HepG2 (cell line): ENCODE measurements around the gene HOXB2. TPM values are rescaled to one million over a fixed set of nuclear protein-coding genes. Genes with fewer than 3 reads are reported as not detected.

Source experiments
- ARNT ChIP-seq: fragments of 450-650 bp; IDR thresholded peaks from 2 replicates; pipeline ENCODE4 v1.6.1; 2017
- CREBL2 ChIP-seq: sonication (generic); formaldehyde crosslinking; IDR thresholded peaks from 2 replicates; pipeline ENCODE4 v1.8.1; 2023; ENCODE audit warnings: missing genetic modification reagents, mild to moderate bottlenecking, borderline replicate concordance
- GABPB1 ChIP-seq: IDR thresholded peaks from 2 replicates; pipeline ENCODE4 v1.6.1; 2016; ENCODE audit warnings: mild to moderate bottlenecking, missing genetic modification reagents, moderate library complexity, missing compliant biosample characterization
- HNRNPK ChIP-seq: fragments of 200-400 bp; formaldehyde crosslinking; IDR thresholded peaks from 2 replicates; pipeline ENCODE4 v1.6.1; 2018; ENCODE audit warnings: low read length, low read depth, moderate library complexity, mild to moderate bottlenecking; ENCODE audit not compliant: poor library complexity, severe bottlenecking
- MAFF ChIP-seq: IDR thresholded peaks from 2 replicates; pipeline ENCODE4 v1.6.1; 2011; ENCODE audit warnings: low read depth, low read length, improper control_type of control experiment
- MAFK ChIP-seq, 2 experiments: IDR thresholded peaks in 1 of 2; conservative IDR thresholded peaks in 1 of 2; 2 replicates each; pipeline ENCODE4 v1.6.1; 2011; ENCODE audit warnings: improper control_type of control experiment in 2 of 2, low read length in 2 of 2
- MTF2 ChIP-seq: sonication (generic); formaldehyde crosslinking; IDR thresholded peaks from 2 replicates; pipeline ENCODE4 v1.5.0; 2020; ENCODE audit warnings: missing genetic modification reagents, borderline replicate concordance
- NAIF1 ChIP-seq: sonication (generic); formaldehyde crosslinking; IDR thresholded peaks from 2 replicates; pipeline ENCODE4 v1.5.0; 2020; ENCODE audit warnings: mild to moderate bottlenecking, missing genetic modification reagents, borderline replicate concordance
- NONO ChIP-seq, 2 experiments: fragments of 450-650 bp in 1 of 2; sonication (generic) in 1 of 2; formaldehyde crosslinking in 1 of 2; IDR thresholded peaks in 1 of 2; conservative IDR thresholded peaks in 1 of 2; 2 replicates each; pipeline versions ENCODE4 v1.6.1 to v1.8.0; 2017 to 2022; ENCODE audit warnings: mild to moderate bottlenecking in 1 of 2, missing genetic modification reagents in 1 of 2, moderate library complexity in 1 of 2
- PRDM10 ChIP-seq: sonication (generic); formaldehyde crosslinking; IDR thresholded peaks from 2 replicates; pipeline ENCODE4 v1.4.0; 2020; ENCODE audit warnings: low read depth, missing genetic modification reagents
- PREB ChIP-seq: sonication (generic); formaldehyde crosslinking; IDR thresholded peaks from 2 replicates; pipeline ENCODE4 v1.4.0; 2020; ENCODE audit warnings: missing genetic modification reagents
- STAT6 ChIP-seq: sonication (generic); formaldehyde crosslinking; IDR thresholded peaks from 2 replicates; pipeline ENCODE4 v1.4.0; 2020; ENCODE audit warnings: missing genetic modification reagents, mild to moderate bottlenecking, borderline replicate concordance
- TCF7 ChIP-seq: sonication (generic); IDR thresholded peaks from 2 replicates; pipeline ENCODE4 v1.6.1; 2016; ENCODE audit warnings: antibody characterized with exemption, low read depth
- TCF7L2 ChIP-seq: IDR thresholded peaks from 2 replicates; pipeline ENCODE4 v1.6.1; 2011; ENCODE audit warnings: mild to moderate bottlenecking, low read depth, low read length, moderate library complexity
- ZNF143 ChIP-seq: sonication (generic); formaldehyde crosslinking; IDR thresholded peaks from 2 replicates; pipeline ENCODE4 v1.4.0; 2020; ENCODE audit warnings: missing genetic modification reagents
- ZNF224 ChIP-seq: sonication (generic); formaldehyde crosslinking; IDR thresholded peaks from 2 replicates; pipeline ENCODE4 v1.5.0; 2020; ENCODE audit warnings: mild to moderate bottlenecking, missing genetic modification reagents
- ZNF446 ChIP-seq: sonication (generic); formaldehyde crosslinking; IDR thresholded peaks from 2 replicates; pipeline ENCODE4 v1.5.0; 2020; ENCODE audit warnings: mild to moderate bottlenecking, missing genetic modification reagents
- ZNF556 ChIP-seq: sonication (generic); formaldehyde crosslinking; IDR thresholded peaks from 2 replicates; pipeline ENCODE4 v1.4.0; 2020; ENCODE audit warnings: mild to moderate bottlenecking, missing genetic modification reagents, borderline replicate concordance
- ZSCAN5A ChIP-seq: sonication (generic); formaldehyde crosslinking; IDR thresholded peaks from 2 replicates; pipeline ENCODE4 v1.8.0; 2022; ENCODE audit warnings: mild to moderate bottlenecking, missing genetic modification reagents, borderline replicate concordance
- polyA plus RNA-seq, 8 experiments: library from polyadenylated mRNA; depleted of rRNA in 3 of 8; stranded (reverse) in 7 of 8; unstranded in 1 of 8; fragments of >200 nt; fragmentation: Illumina TruSeq in 4 of 8; extraction: Trizol in 4 of 8; gene quantifications; 2 replicates each; pipeline versions ENCODE4 v1.2.1 to v1.2.3, GENCODE V29; 2011 to 2016; ENCODE audit warnings: low read depth in 4 of 8, missing spikeins in 1 of 8, mixed read lengths in 1 of 8; ENCODE audit not compliant: insufficient read depth in 1 of 8
- total RNA-seq, 5 experiments: library from RNA; depleted of rRNA; stranded (reverse); fragments of >200 nt; fragmentation: Illumina TruSeq; extraction: Trizol; gene quantifications; 2 replicates each; pipeline ENCODE4 v1.2.3, GENCODE V29; 2016; ENCODE audit warnings: low read depth in 1 of 5

HOXB2 gene
- total and polyA plus RNA-seq, 2 of the 13 experiments (the other 11 are each of a cell fraction or from before 2014, with no cell fraction given) = not detected

GRCh38 chr17:48568499-48569239 lies 23.8 kb upstream of the HOXB2 start (continued):
- TF ChIP-seq MAFK (conservative IDR thresholded peaks at IDR 0.05 in 1 of 2, IDR thresholded peaks at IDR 0.05 in 1 of 2; ENCODE audit: low read length in 2 of 2) (peak; percentile 61 to 74; a peak in 3 of 4 replicates), ZNF556 (no peak), CREBL2 (CRISPR knock-in tag) (no peak), NAIF1 (CRISPR knock-in tag) (no peak), PRDM10 (CRISPR knock-in tag) (no peak), NONO (IDR thresholded peaks at IDR 0.05) (no peak), NONO (CRISPR knock-in tag; conservative IDR thresholded peaks at IDR 0.05) (no peak), MAFF (peak; percentile 62), ZNF143 (no peak), ZSCAN5A (CRISPR knock-in tag) (no peak), TCF7 (no peak), MTF2 (no peak), STAT6 (no peak), PREB (no peak), HNRNPK (peak; percentile 15), ARNT (no peak), ZNF224 (CRISPR knock-in tag) (no peak), TCF7L2 (no peak), ZNF446 (no peak), GABPB1 (CRISPR knock-in tag) (no peak)
